HEK293 (cell line): ENCODE results near the gene NANOS2.

Experiments
- CTCF ChIA-PET: fragments of 350-600 bp; formaldehyde crosslinking; extraction: SDS; loops from one replicate; lab custom pipeline; 2021; ENCODE audit warnings: antibody characterized with exemption; lab: Yijun Ruan, JAX
- POLR2A ChIA-PET: fragments of 300-600 bp; formaldehyde crosslinking; extraction: SDS; loops from one replicate; lab custom pipeline; 2020; ENCODE audit warnings: antibody characterized with exemption, inconsistent platforms; lab: Yijun Ruan, JAX
- H3K27ac ChIP-seq: fragments of 200-500 bp; sonication (Bioruptor generic); 2 replicates; pipeline ENCODE4 v1.5.1; 2014; ENCODE audit warnings: low read depth, low read length, control low read depth, inconsistent platforms; ENCODE audit errors: extremely low read depth
- H3K36me3 ChIP-seq, 2 experiments: fragments of 200-500 bp in 1 of 2; sonication (Bioruptor generic) in 1 of 2; 1 replicate in 1 of 2; 2 replicates in 1 of 2; pipeline ENCODE4 v1.5.1; 2014 to 2017; ENCODE audit warnings: inconsistent platforms in 2 of 2, low read length in 2 of 2; ENCODE audit not compliant: control insufficient read depth in 2 of 2, insufficient read depth in 1 of 2
- H3K4me1 ChIP-seq: fragments of 200-500 bp; sonication (Bioruptor generic); 2 replicates; pipeline ENCODE4 v1.5.1; 2014; ENCODE audit warnings: mild to moderate bottlenecking, low read length, inconsistent platforms; ENCODE audit not compliant: control insufficient read depth, insufficient read depth
- H3K4me3 ChIP-seq: 2 replicates; pipeline ENCODE4 v1.5.1; 2011; ENCODE audit warnings: low read depth, mild to moderate bottlenecking, control low read depth, low read length, moderate library complexity
- H3K9me3 ChIP-seq: fragments of 200-500 bp; sonication (Bioruptor generic); 2 replicates; pipeline ENCODE4 v1.5.1; 2014; ENCODE audit warnings: low read depth, low read length, inconsistent platforms; ENCODE audit not compliant: control insufficient read depth, insufficient read depth
- GLI4 ChIP-seq: fragments of 450-650 bp; formaldehyde crosslinking; IDR thresholded peaks from 2 replicates; pipeline ENCODE4 v1.5.1; 2016; ENCODE audit warnings: missing biosample characterization, missing genetic modification characterization
- PBX3 ChIP-seq: sonication (generic); formaldehyde crosslinking; IDR thresholded peaks from 2 replicates; pipeline ENCODE4 v1.8.1; 2022; ENCODE audit warnings: mild to moderate bottlenecking, moderate library complexity, missing genetic modification reagents
- SP2 ChIP-seq: fragments of 450-650 bp; formaldehyde crosslinking; IDR thresholded peaks from 2 replicates; pipeline ENCODE4 v1.5.1; 2016; ENCODE audit warnings: missing biosample characterization, missing genetic modification characterization
- YY2 ChIP-seq: fragments of 450-650 bp; formaldehyde crosslinking; IDR thresholded peaks from 2 replicates; pipeline ENCODE4 v1.5.1; 2016; ENCODE audit warnings: missing biosample characterization, missing genetic modification characterization
- ZBTB6 ChIP-seq: fragments of 450-650 bp; formaldehyde crosslinking; IDR thresholded peaks from 2 replicates; pipeline ENCODE4 v1.5.1; 2017; ENCODE audit warnings: missing biosample characterization, missing genetic modification characterization
- ZNF138 ChIP-seq: fragments of 450-650 bp; formaldehyde crosslinking; IDR thresholded peaks from 2 replicates; pipeline ENCODE4 v1.5.1; 2016; ENCODE audit warnings: missing biosample characterization, missing genetic modification characterization, borderline replicate concordance
- ZNF174 ChIP-seq: fragments of 450-650 bp; formaldehyde crosslinking; IDR thresholded peaks from 2 replicates; pipeline ENCODE4 v1.5.0; 2017; ENCODE audit warnings: missing biosample characterization, mild to moderate bottlenecking, missing genetic modification characterization
- ZNF24 ChIP-seq: fragments of 450-650 bp; formaldehyde crosslinking; IDR thresholded peaks from 2 replicates; pipeline ENCODE4 v1.5.1; 2016; ENCODE audit warnings: missing biosample characterization, missing genetic modification characterization
- ZNF324 ChIP-seq: fragments of 450-650 bp; formaldehyde crosslinking; IDR thresholded peaks from 2 replicates; pipeline ENCODE4 v1.5.1; 2016; ENCODE audit warnings: missing biosample characterization, missing genetic modification characterization
- ZNF391 ChIP-seq: fragments of 450-650 bp; formaldehyde crosslinking; IDR thresholded peaks from 2 replicates; pipeline ENCODE4 v1.5.1; 2016; ENCODE audit warnings: low read depth, missing biosample characterization, missing genetic modification characterization, borderline replicate concordance
- ZNF398 ChIP-seq: fragments of 450-650 bp; formaldehyde crosslinking; IDR thresholded peaks from 2 replicates; pipeline ENCODE4 v1.5.1; 2017; ENCODE audit warnings: missing biosample characterization, missing genetic modification characterization
- ZNF561 ChIP-seq: fragments of 450-650 bp; IDR thresholded peaks from 2 replicates; pipeline ENCODE4 v1.5.1; 2018; ENCODE audit warnings: missing biosample characterization, missing genetic modification characterization, borderline replicate concordance
- ZNF580 ChIP-seq: fragments of 450-650 bp; formaldehyde crosslinking; IDR thresholded peaks from 2 replicates; pipeline ENCODE4 v1.5.1; 2016; ENCODE audit warnings: missing biosample characterization, missing genetic modification characterization
- ZNF664 ChIP-seq: fragments of 450-650 bp; formaldehyde crosslinking; IDR thresholded peaks from 2 replicates; pipeline ENCODE4 v1.5.1; 2016; ENCODE audit warnings: missing biosample characterization, missing genetic modification characterization
- ZNF785 ChIP-seq: fragments of 450-650 bp; formaldehyde crosslinking; IDR thresholded peaks from 2 replicates; pipeline ENCODE4 v1.5.1; 2016; ENCODE audit warnings: missing biosample characterization, missing genetic modification characterization
- TF ChIP-seq, protein P1 (sequence below): fragments of 450-650 bp; formaldehyde crosslinking; IDR thresholded peaks from 2 replicates; pipeline ENCODE4 v1.5.1; 2016; ENCODE audit warnings: missing biosample characterization, missing genetic modification characterization
- TF ChIP-seq, protein P2 (sequence below): fragments of 450-650 bp; IDR thresholded peaks from 2 replicates; pipeline ENCODE4 v1.5.1; 2018; ENCODE audit warnings: missing biosample characterization, mild to moderate bottlenecking, missing genetic modification characterization
- TF ChIP-seq, protein P3 (sequence below): IDR thresholded peaks from 2 replicates; pipeline ENCODE4 v1.6.1; 2011; ENCODE audit warnings: mild to moderate bottlenecking, low read depth, low read length, borderline replicate concordance

NANOS2 gene

DNA sequence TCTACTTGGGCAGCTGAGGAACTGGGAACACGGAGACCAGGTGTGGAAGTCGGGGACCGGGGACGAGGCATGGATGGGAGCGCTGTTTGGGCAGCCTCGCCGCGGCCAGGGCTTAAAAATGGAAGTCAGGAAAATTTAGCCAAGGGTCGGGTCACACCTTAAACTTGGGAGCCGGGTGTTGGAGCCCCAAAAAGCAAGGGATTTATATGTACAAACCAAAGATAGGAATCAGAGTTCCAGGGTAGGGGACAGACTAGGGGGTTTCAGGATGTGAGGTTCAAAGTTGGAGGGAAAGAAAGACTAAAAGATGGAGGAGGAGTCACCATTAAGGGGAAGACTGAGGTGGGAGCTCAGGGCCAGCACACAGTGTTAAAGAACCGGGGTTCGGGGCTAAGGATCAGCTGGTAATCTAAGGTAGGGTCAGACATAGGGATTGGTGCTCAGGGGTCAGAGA is 49.9 kb downstream of the NANOS2 start:
- peaks cover 6 to 22% of the 10 kb centered on the region in 2 experiments for H3K36me3 ChIP-seq
- H3K9me3 ChIP-seq, result no peaks in the 10 kb centered on the region
- TF ChIP-seq ZNF324 (tag by site-specific recombination), result no peak
- TF ChIP-seq, protein P1, sequence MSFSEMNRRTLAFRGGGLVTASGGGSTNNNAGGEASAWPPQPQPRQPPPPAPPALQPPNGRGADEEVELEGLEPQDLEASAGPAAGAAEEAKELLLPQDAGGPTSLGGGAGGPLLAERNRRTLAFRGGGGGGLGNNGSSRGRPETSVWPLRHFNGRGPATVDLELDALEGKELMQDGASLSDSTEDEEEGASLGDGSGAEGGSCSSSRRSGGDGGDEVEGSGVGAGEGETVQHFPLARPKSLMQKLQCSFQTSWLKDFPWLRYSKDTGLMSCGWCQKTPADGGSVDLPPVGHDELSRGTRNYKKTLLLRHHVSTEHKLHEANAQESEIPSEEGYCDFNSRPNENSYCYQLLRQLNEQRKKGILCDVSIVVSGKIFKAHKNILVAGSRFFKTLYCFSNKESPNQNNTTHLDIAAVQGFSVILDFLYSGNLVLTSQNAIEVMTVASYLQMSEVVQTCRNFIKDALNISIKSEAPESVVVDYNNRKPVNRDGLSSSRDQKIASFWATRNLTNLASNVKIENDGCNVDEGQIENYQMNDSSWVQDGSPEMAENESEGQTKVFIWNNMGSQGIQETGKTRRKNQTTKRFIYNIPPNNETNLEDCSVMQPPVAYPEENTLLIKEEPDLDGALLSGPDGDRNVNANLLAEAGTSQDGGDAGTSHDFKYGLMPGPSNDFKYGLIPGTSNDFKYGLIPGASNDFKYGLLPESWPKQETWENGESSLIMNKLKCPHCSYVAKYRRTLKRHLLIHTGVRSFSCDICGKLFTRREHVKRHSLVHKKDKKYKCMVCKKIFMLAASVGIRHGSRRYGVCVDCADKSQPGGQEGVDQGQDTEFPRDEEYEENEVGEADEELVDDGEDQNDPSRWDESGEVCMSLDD (tag by site-specific recombination), result peak; percentile 45
- 0 out of 2 replicates have a peak, but pooled peaks have one; percentile 18 for TF ChIP-seq ZNF785
- TF ChIP-seq, all 188 proteins: peak for 2
- no peak overlapping the region for H3K27ac ChIP-seq
- peak overlapping the region; percentile 17 for H3K4me3 ChIP-seq
- POLR2A ChIA-PET, result interaction anchor here (1.4 to 3.7 kb wide), 4 partner anchors 17 to 95 kb away, joined by 3 to 39 read pairs (median 22); partner anchors contain the start of genes IRF2BP1, MYPOP and SIX5
- CTCF ChIA-PET, result interaction anchor here (0.6 to 6.6 kb wide), 11 partner anchors 9 to 238 kb away, joined by 3 to 91 read pairs (median 4); partner anchors contain the start of genes IRF2BP1, MYPOP and SIX5
- H3K4me1 ChIP-seq, result peaks cover 10% of the 10 kb centered on the region

DNA sequence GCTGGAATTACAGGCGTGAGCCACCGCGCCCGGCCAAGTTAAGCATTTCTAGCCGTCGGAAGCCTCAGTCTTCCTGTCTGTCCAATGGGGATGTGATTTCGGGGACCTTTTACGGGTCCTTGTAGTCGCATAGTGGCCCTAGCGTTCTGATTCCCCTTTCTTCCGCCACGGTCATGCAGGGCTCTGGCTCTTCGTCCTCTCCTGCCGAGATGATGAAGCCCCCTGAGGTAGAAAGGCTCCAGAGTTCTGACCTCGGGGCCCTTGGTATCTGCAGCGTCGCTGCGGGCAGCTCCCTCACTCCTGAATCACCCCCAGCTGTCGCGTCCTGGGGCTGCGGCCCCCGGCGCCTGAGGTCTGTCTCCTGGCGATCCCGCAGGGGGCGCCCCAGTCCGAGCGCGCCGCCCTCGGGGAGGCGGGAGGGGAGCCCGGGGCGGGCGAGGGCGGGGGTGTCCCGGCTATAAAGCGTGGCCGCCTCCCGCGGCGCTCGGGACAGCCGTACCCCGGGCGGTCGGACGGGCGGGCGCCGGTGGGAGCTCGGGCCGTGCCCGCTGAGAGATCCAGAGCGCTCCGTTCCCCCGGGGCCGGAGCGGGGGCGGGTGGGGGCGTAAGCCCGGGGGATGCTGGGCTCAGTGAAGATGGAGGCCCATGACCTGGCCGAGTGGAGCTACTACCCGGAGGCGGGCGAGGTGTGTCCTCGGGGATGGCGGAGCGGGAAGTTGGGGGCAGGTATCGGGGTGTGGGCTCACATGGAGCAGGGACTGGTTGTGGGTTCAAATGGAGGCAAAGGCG is 50.5 kb downstream of the NANOS2 start, which contains the start of gene FOXA3:
FOXA3 (plus strand) TSS at position 487 of the 789 bp plus-strand sequence; CDS start at position 618, 131 bp downstream.
- CTCF ChIA-PET, result interaction anchor here (0.6 to 6.6 kb wide), 17 partner anchors 9 to 237 kb away, joined by 3 to 91 read pairs (median 4); partner anchors contain the start of genes IRF2BP1, MYPOP and SIX5
- POLR2A ChIA-PET, result interaction anchor here (0.6 to 3.7 kb wide), 20 partner anchors 11 to 737 kb away, joined by 3 to 39 read pairs (median 4); partner anchors contain the start of genes CALM3, CCDC61, CCDC8 and IRF2BP1
- Histone ChIP-seq H3K4me1 (peaks cover 10% of the 10 kb centered on the region), H3K27ac (no peak within 1 kb of the TSS), H3K36me3 (peaks cover 12 to 28% of the 10 kb centered on the region in 2 experiments), H3K4me3 (peak within 1 kb of the TSS; percentile 29), H3K9me3 (no peaks in the 10 kb centered on the region)
- TF ChIP-seq ZNF138 (tag by site-specific recombination) (no peak), ZNF580 (tag by site-specific recombination) (no peak; the same call in 1 of the 2 replicates), ZNF664 (tag by site-specific recombination) (no peak), YY2 (0 out of 2 replicates have a peak, but pooled peaks have one; percentile 23), ZNF174 (tag by site-specific recombination) (no peak), ZNF398 (tag by site-specific recombination) (0 out of 2 replicates have a peak, but pooled peaks have one; percentile 19), ZNF391 (no peak), PBX3 (CRISPR knock-in tag) (no peak), SP2 (tag by site-specific recombination) (no peak), ZBTB6 (tag by site-specific recombination) (no peak), GLI4 (tag by site-specific recombination) (0 out of 2 replicates have a peak, but pooled peaks have one; percentile 8), ZNF561 (tag by site-specific recombination) (peak; percentile 37; the same call in 1 of the 2 replicates), ZNF24 (tag by site-specific recombination) (peak; percentile 70; the same call in 1 of the 2 replicates)
- TF ChIP-seq, protein P2, sequence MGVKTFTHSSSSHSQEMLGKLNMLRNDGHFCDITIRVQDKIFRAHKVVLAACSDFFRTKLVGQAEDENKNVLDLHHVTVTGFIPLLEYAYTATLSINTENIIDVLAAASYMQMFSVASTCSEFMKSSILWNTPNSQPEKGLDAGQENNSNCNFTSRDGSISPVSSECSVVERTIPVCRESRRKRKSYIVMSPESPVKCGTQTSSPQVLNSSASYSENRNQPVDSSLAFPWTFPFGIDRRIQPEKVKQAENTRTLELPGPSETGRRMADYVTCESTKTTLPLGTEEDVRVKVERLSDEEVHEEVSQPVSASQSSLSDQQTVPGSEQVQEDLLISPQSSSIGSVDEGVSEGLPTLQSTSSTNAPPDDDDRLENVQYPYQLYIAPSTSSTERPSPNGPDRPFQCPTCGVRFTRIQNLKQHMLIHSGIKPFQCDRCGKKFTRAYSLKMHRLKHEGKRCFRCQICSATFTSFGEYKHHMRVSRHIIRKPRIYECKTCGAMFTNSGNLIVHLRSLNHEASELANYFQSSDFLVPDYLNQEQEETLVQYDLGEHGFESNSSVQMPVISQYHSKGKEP (tag by site-specific recombination), result peak; percentile 22; the same call in 1 of the 2 replicates
- TF ChIP-seq, protein P3, sequence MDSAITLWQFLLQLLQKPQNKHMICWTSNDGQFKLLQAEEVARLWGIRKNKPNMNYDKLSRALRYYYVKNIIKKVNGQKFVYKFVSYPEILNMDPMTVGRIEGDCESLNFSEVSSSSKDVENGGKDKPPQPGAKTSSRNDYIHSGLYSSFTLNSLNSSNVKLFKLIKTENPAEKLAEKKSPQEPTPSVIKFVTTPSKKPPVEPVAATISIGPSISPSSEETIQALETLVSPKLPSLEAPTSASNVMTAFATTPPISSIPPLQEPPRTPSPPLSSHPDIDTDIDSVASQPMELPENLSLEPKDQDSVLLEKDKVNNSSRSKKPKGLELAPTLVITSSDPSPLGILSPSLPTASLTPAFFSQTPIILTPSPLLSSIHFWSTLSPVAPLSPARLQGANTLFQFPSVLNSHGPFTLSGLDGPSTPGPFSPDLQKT, result no peak
